Epithelial cell of proximal tubule (primary cell): ENCODE measurements around the gene URB2. TPM values are rescaled to one million over a fixed set of nuclear protein-coding genes. Genes with fewer than 3 reads are reported as not detected.

ENCODE experiments used
- DNase-seq: peaks from one replicate; pipeline ENCODE4 v3.0.0-alpha.2; 2011; ENCODE audit warnings: low read depth
- H3K4me3 ChIP-seq: 2 replicates; pipeline ENCODE4 v1.5.1; 2011; ENCODE audit warnings: low read depth, mild to moderate bottlenecking, low read length
- total RNA-seq: library from RNA; depleted of rRNA; stranded (reverse); fragments of >200 nt; gene quantifications from 2 replicates; pipeline ENCODE4 v1.2.3, GENCODE V29; 2015
- TF ChIP-seq, protein P1 (sequence below): conservative IDR thresholded peaks from 2 replicates; pipeline ENCODE4 v1.5.1; 2012; ENCODE audit warnings: low read depth, mild to moderate bottlenecking, low read length

URB2 gene
- total RNA-seq, 1 donor from 2014 or later, result 10.3 TPM

- DNase-seq, result no peak
- H3K4me3 ChIP-seq, result no peak overlapping the region
- TF ChIP-seq, protein P1, sequence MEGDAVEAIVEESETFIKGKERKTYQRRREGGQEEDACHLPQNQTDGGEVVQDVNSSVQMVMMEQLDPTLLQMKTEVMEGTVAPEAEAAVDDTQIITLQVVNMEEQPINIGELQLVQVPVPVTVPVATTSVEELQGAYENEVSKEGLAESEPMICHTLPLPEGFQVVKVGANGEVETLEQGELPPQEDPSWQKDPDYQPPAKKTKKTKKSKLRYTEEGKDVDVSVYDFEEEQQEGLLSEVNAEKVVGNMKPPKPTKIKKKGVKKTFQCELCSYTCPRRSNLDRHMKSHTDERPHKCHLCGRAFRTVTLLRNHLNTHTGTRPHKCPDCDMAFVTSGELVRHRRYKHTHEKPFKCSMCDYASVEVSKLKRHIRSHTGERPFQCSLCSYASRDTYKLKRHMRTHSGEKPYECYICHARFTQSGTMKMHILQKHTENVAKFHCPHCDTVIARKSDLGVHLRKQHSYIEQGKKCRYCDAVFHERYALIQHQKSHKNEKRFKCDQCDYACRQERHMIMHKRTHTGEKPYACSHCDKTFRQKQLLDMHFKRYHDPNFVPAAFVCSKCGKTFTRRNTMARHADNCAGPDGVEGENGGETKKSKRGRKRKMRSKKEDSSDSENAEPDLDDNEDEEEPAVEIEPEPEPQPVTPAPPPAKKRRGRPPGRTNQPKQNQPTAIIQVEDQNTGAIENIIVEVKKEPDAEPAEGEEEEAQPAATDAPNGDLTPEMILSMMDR, result no peak
Observed at GRCh38 chr1:229623838-229624237, 2.2 kb upstream of the URB2 start.

DNA sequence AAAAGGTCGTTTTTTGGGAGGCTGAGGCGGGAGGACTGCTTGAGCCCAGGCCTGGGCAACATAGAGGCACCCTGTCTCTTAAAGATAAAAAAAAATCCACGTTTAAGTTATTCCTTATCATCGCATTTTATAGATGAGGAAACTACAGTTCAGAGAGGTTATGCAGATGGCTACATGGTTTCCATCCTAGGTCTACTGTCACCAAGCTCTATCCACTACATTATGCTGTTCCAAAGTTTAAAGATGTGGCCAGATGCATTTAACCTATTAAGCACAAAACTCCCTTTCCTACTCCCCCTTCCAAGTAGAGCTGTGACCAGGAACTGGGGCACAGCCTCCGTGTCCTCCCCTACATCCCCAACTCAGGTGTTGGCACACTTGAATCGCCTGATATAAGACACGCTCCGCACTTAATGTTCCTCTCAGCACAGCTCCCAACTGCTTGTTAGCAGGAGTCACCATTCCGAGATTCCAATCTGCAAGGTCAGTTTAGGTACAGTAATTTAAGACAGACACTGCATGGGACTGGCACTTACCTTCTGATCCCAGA lies 1.5 kb upstream of the URB2 start:
- DNase-seq, result no peak
- peak overlapping the region; percentile 89 for H3K4me3 ChIP-seq
- TF ChIP-seq, protein P1, result no peak

DNA sequence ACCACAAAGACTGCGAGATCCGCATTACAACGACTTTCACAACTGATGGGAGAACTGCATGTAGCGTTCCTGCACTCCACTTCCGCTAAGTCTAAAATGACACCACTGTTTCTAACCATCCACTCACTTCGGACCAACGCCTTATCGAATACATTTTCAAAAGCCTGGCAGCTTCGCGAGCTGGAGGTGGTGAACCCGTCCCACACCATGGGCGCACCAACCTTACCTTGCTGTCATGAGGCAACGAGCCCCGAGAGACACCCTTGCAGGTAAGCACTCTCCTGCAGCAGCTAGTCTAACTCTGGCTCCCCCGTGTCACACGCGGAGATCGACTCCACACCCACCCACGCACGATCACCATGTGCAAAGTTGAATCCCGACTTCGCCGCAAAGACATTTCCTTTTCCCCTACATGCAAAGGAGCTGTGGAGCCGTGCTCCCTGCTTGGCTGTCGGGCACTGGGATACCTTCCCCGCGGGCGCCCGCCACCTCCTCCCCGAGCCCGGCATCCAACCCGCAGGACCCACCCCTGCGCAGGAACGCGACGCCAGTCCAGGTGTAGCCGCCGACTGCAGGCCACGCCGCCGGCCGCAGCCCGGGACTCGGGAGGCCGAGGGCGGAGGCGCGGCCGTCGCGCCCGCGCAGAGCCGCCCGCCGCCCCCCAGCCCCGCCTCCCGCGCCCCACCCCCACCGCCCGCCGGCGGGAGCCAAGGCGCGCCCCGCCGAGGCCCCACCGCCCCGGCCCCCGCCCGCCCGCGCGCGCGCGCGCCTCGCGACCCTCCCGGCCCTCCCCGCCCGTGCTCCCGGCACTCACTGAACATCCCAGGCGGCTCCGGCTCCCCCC lies 754 bp upstream of the URB2 start:
- TF ChIP-seq, protein P1, result no peak
- DNase-seq, result no peak

GRCh38 chr1:229627003-229627402 lies 956 bp downstream of the URB2 start:
- no peak for DNase-seq
- H3K4me3 ChIP-seq, result peak overlapping the region; percentile 100
- TF ChIP-seq, protein P1, result no peak

More for the DNA sequence above, 754 bp upstream of the URB2 start:
- peak overlapping the region; percentile 100 for H3K4me3 ChIP-seq

DNA sequence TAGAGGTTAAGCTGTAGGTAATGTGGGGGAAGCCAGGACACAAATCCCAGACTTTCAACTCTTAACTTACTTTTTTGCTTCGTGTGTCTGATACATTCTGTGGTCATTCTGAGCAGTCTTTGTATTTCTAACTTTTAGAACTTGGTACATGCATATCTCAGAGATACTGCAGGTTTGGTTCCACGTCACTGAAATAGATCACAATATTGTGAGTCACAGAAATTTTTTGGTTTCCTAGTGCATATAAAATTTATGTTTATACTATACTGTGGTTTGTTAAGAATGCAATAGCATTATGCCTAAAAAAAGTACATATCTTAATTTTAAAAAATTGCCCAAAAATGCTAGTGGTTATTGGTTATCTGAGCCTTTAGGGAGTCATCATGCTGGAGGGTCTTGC lies 3.2 kb downstream of the URB2 start:
- H3K4me3 ChIP-seq, result no peak overlapping the region
- TF ChIP-seq, protein P1, result no peak
- DNase-seq, result no peak

DNA sequence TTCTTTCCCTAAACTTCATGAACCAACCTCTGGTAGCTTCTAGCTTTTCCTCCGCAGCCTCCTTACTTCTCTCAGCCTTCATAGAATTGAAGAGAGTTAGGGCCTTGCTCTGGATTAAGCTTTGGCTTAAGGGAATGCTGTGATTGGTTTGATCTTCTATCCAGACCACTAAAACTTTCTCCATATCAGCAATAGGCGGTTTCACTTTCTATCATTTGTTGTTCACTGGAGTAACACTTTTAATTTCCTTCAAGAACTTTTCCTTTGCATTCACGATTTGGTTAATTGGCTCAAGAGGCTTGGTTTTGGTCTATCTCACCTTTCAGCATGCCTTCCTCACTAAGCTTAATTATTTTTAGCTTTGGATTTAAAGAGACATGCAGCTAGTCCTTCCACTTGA lies 5.1 kb downstream of the URB2 start:
- TF ChIP-seq, protein P1, result no peak
- no peak overlapping the region for H3K4me3 ChIP-seq
- no peak for DNase-seq

- no peak for DNase-seq
- TF ChIP-seq, protein P1, result no peak
- H3K4me3 ChIP-seq, result no peak overlapping the region
Observed at GRCh38 chr1:229631966-229632365, 5.9 kb downstream of the URB2 start.
